Brain pericyte (primary cell): ENCODE measurements around the gene ZNF75A.

Source experiments
- DNase-seq: peaks from one replicate; pipeline ENCODE4 v3.0.0-alpha.2; 2012; ENCODE audit warnings: low read depth, low spot score

Gene ZNF75A

GRCh38 chr16:3285131-3285530 lies 20.2 kb upstream of the ZNF75A start:
- no peak for DNase-seq

GRCh38 chr16:3289998-3290673 lies 15.2 kb upstream of the ZNF75A start:
- DNase-seq: no peak

- DNase-seq: no peak
Observed at GRCh38 chr16:3292604-3293003, 12.7 kb upstream of the ZNF75A start.

GRCh38 chr16:3295209-3295608 lies 10.1 kb upstream of the ZNF75A start:
- DNase-seq: no peak

GRCh38 chr16:3295783-3296182 lies 9.5 kb upstream of the ZNF75A start:
- DNase-seq: no peak

GRCh38 chr16:3304370-3304769 lies 927 bp upstream of the ZNF75A start:
- DNase-seq: no peak

GRCh38 chr16:3306078-3306477 lies 781 bp downstream of the ZNF75A start:
- no peak for DNase-seq

- no peak for DNase-seq
Observed at GRCh38 chr16:3311496-3311895, 6.2 kb downstream of the ZNF75A start.

- no peak for DNase-seq
Observed at GRCh38 chr16:3317315-3317999, 12.2 kb downstream of the ZNF75A start.

GRCh38 chr16:3321816-3322215 lies 16.5 kb downstream of the ZNF75A start:
- no peak for DNase-seq

GRCh38 chr16:3327514-3327913 lies 22.2 kb downstream of the ZNF75A start:
- no peak for DNase-seq

- DNase-seq: no peak
Observed at GRCh38 chr16:3328104-3328503, 22.8 kb downstream of the ZNF75A start.

GRCh38 chr16:3328643-3329042 lies 23.3 kb downstream of the ZNF75A start:
- DNase-seq: no peak

GRCh38 chr16:3346041-3346440 lies 40.7 kb downstream of the ZNF75A start:
- no peak for DNase-seq

- no peak for DNase-seq
Observed at GRCh38 chr16:3347586-3347985, 42.3 kb downstream of the ZNF75A start.

- DNase-seq: no peak
Observed at GRCh38 chr16:3348547-3349167, 43.4 kb downstream of the ZNF75A start.

- no peak for DNase-seq
Observed at GRCh38 chr16:3349175-3349574, 43.9 kb downstream of the ZNF75A start.

GRCh38 chr16:3355589-3355988 lies 50.3 kb downstream of the ZNF75A start, which contains the start of gene OR2C1:
Gene OR2C1 (plus strand): TSS chr16:3355889. CDS start chr16:3355941, 52 bp downstream.
- no peak for DNase-seq

- no peak for DNase-seq
Observed at GRCh38 chr16:3356118-3356517, 50.8 kb downstream of the ZNF75A start.

- DNase-seq: no peak
Observed at GRCh38 chr16:3358871-3359270, 53.6 kb downstream of the ZNF75A start.

- DNase-seq: no peak
Observed at GRCh38 chr16:3362931-3363330, 57.6 kb downstream of the ZNF75A start.

- DNase-seq: no peak
Observed at GRCh38 chr16:3363793-3364192, 58.5 kb downstream of the ZNF75A start.
